OCI-LY1 (cell line): ENCODE measurements around the gene TBC1D16.

Source experiments
- H2AFZ ChIP-seq: fragments of 200-600 bp; sonication (generic), shearing (Covaris generic); 2 replicates; pipeline ENCODE4 v1.6.0; 2014; ENCODE audit warnings: antibody characterized with exemption, mild to moderate bottlenecking, low read length
- H3F3A ChIP-seq: fragments of 200-600 bp; sonication (generic), shearing (Covaris generic); 2 replicates; pipeline ENCODE4 v1.6.0; 2014; ENCODE audit warnings: mild to moderate bottlenecking, antibody characterized with exemption, low read length, moderate library complexity; ENCODE audit not compliant: insufficient read depth
- H3K27ac ChIP-seq: fragments of 200-600 bp; sonication (generic); 2 replicates; pipeline ENCODE4 v1.5.1; 2014; ENCODE audit warnings: low read length, mixed run types, mild to moderate bottlenecking, low read depth; ENCODE audit not compliant: poor library complexity, severe bottlenecking
- H3K27me3 ChIP-seq: fragments of 200-600 bp; sonication (generic); 2 replicates; pipeline ENCODE4 v1.6.0; 2014; ENCODE audit warnings: antibody characterized with exemption, mild to moderate bottlenecking, low read length, moderate library complexity; ENCODE audit not compliant: insufficient read depth
- H3K36me3 ChIP-seq: fragments of 200-600 bp; sonication (generic); 2 replicates; pipeline ENCODE4 v1.6.1; 2014; ENCODE audit warnings: mild to moderate bottlenecking, antibody characterized with exemption, low read length, moderate library complexity, mixed read lengths; ENCODE audit not compliant: insufficient read depth
- H3K4me1 ChIP-seq: fragments of 200-600 bp; sonication (generic); 2 replicates; pipeline ENCODE4 v1.5.1; 2014; ENCODE audit warnings: mild to moderate bottlenecking, low read length, moderate library complexity; ENCODE audit not compliant: insufficient read depth, severe bottlenecking
- H3K4me2 ChIP-seq: fragments of 200-600 bp; sonication (generic), shearing (Covaris generic); 2 replicates; pipeline ENCODE4 v1.6.1; 2014; ENCODE audit warnings: low read length
- H3K4me3 ChIP-seq: fragments of 200-600 bp; sonication (generic); 2 replicates; pipeline ENCODE4 v1.5.1; 2014; ENCODE audit warnings: low read length, low read depth, mild to moderate bottlenecking, mixed read lengths; ENCODE audit not compliant: poor library complexity, severe bottlenecking
- H3K79me2 ChIP-seq: fragments of 200-600 bp; shearing (Covaris generic); 2 replicates; pipeline ENCODE4 v1.6.1; 2016; ENCODE audit warnings: mixed run types, low read length, mixed read lengths; ENCODE audit not compliant: insufficient read depth
- H3K9ac ChIP-seq: fragments of 200-600 bp; sonication (generic), shearing (Covaris generic); 2 replicates; pipeline ENCODE4 v1.6.1; 2014; ENCODE audit warnings: mild to moderate bottlenecking, low read length, mixed read lengths
- H3K9me2 ChIP-seq: fragments of 200-600 bp; sonication (generic), shearing (Covaris generic); 2 replicates; pipeline ENCODE4 v1.6.1; 2014; ENCODE audit warnings: low read depth, mild to moderate bottlenecking, low read length, mixed read lengths
- H3K9me3 ChIP-seq: fragments of 200-600 bp; shearing (Covaris generic); 2 replicates; pipeline ENCODE4 v1.6.1; 2014; ENCODE audit warnings: low read length, mixed read lengths
- H4K20me1 ChIP-seq: fragments of 200-600 bp; sonication (generic), shearing (Covaris generic); 2 replicates; pipeline ENCODE4 v1.6.0; 2016; ENCODE audit warnings: mild to moderate bottlenecking, low read length; ENCODE audit not compliant: insufficient read depth
- EZH2 ChIP-seq: fragments of 200-600 bp; sonication (generic), shearing (Covaris generic); IDR thresholded peaks from 2 replicates; pipeline ENCODE4 v1.8.0; 2017; ENCODE audit warnings: borderline replicate concordance, mixed run types, mild to moderate bottlenecking, antibody characterized with exemption, low read length, moderate library complexity, mixed read lengths
- TF ChIP-seq, protein P1 (sequence below): fragments of 200-600 bp; sonication (generic), shearing (Covaris generic); IDR thresholded peaks from 2 replicates; pipeline ENCODE4 v1.5.1; 2017; ENCODE audit warnings: mild to moderate bottlenecking, antibody characterized with exemption, low read length, moderate library complexity, mixed read lengths

Gene TBC1D16

DNA sequence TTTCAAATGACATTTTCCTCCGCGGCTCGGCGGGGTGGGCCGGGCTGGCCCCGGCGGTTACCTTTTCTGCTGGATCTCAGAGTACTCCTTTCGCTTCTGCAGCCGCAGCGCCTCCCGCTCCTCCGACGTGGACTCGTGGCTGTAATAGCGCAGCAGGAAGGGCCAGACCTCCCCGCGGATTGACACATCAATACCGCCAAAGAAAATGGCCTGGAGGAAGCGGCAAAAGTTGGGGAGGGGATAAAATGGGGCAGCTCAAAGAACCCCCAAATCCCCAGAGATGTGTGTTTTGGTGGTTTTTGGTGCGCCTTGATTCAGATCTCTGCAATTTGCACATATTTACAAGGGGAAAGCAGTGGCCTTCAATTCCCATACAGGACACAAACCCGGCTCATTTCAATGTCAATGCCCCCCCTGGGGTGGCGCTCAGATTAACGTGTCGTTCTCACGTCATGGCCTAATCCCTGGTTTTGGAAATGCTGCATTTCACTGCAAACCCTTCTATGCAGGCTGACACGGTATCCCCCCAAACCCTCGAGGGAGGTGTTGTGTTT lies 85.9 kb downstream of the TBC1D16 start:
- no peaks in the 10 kb centered on the region for H3K9me3 ChIP-seq
- no peak overlapping the region for H3K4me2 ChIP-seq
- H3K4me1 ChIP-seq, result no peaks in the 10 kb centered on the region
- H3K27me3 ChIP-seq, result no peaks in the 10 kb centered on the region; the same call in 1 of the 2 replicates
- no peaks in the 10 kb centered on the region for H4K20me1 ChIP-seq
- no peaks in the 10 kb centered on the region for H3K36me3 ChIP-seq
- TF ChIP-seq, protein P1, sequence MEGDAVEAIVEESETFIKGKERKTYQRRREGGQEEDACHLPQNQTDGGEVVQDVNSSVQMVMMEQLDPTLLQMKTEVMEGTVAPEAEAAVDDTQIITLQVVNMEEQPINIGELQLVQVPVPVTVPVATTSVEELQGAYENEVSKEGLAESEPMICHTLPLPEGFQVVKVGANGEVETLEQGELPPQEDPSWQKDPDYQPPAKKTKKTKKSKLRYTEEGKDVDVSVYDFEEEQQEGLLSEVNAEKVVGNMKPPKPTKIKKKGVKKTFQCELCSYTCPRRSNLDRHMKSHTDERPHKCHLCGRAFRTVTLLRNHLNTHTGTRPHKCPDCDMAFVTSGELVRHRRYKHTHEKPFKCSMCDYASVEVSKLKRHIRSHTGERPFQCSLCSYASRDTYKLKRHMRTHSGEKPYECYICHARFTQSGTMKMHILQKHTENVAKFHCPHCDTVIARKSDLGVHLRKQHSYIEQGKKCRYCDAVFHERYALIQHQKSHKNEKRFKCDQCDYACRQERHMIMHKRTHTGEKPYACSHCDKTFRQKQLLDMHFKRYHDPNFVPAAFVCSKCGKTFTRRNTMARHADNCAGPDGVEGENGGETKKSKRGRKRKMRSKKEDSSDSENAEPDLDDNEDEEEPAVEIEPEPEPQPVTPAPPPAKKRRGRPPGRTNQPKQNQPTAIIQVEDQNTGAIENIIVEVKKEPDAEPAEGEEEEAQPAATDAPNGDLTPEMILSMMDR, result no peak
- TF ChIP-seq EZH2, result no peak
- no peak overlapping the region for H2AFZ ChIP-seq
- H3K9ac ChIP-seq, result no peak overlapping the region
- H3F3A ChIP-seq, result no peaks in the 10 kb centered on the region
- H3K79me2 ChIP-seq, result no peaks in the 10 kb centered on the region
- no peaks in the 10 kb centered on the region for H3K9me2 ChIP-seq
- H3K27ac ChIP-seq, result no peak overlapping the region
- no peak overlapping the region for H3K4me3 ChIP-seq

DNA sequence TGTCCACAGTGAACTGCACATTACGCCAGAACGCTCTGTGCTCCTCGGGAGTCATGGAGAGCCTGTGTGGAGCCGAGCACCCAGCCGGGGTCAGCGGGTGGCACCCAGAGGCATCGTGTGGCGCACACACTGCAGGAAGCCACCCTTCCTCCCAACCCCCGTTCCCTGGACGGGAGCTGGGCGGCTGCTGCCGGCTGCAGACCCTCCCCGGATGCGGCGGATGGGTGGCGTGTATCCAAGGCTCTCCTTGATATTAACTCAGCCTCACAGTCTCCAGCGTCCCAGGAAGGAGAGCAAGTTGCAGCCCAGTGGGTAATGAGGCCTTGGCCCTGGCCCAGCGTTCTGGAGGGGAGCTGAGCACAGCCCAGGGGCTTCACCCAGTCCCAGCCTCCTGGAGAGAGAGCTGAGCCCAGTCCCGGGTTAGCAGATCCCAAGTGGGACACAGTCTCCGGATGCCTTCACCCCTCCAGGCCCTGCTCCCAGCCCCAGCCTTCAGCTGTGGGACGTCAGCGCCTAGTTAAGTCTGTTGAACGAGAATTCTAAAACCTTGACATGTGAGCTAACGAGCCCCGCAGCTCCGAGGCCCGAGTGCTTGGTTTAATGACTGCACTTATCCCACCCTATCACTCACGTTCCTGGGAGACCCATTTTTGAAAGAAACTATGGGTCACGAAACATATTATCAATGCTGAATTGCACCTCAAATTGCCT lies 86.6 kb downstream of the TBC1D16 start:
- H3K27ac ChIP-seq, result no peak overlapping the region
- H3K79me2 ChIP-seq, result no peaks in the 10 kb centered on the region
- no peak overlapping the region for H3K4me2 ChIP-seq
- H3K9me2 ChIP-seq, result no peaks in the 10 kb centered on the region
- H3K4me1 ChIP-seq, result no peaks in the 10 kb centered on the region
- no peaks in the 10 kb centered on the region for H3F3A ChIP-seq
- H3K4me3 ChIP-seq, result no peak overlapping the region
- no peaks in the 10 kb centered on the region for H4K20me1 ChIP-seq
- H2AFZ ChIP-seq, result no peak overlapping the region
- H3K9ac ChIP-seq, result no peak overlapping the region
- no peak for TF ChIP-seq EZH2
- TF ChIP-seq, protein P1, result no peak
- H3K9me3 ChIP-seq, result no peaks in the 10 kb centered on the region
- no peaks in the 10 kb centered on the region; the same call in 1 of the 2 replicates for H3K27me3 ChIP-seq
- no peaks in the 10 kb centered on the region for H3K36me3 ChIP-seq

DNA sequence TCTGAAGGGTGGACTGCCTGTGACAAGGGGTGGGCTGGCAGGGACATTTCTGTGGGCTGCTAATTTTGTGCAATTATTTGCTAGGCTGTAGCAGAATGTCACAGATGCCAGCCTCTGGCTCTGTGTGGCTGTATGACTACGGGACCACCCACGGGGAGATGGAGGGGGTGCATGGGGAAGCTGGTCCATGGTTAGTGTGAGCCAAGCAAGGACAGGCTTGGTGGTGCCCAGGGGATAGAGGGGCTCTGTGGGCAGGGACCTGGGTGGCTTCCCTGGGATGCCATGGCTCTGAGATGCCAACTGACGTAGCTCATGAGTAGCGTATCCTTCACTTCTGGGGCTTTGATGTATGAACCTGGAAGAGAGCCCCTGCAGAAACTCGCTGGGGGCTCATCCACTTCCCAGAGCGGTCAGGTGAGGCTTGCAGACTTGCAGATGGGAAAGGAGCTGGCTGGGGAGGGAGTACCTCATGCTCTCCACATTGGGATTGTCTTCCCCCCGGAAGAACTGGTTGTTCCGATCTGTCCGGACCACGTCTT lies 87.2 kb downstream of the TBC1D16 start:
- no peaks in the 10 kb centered on the region for H3F3A ChIP-seq
- no peak overlapping the region for H3K27ac ChIP-seq
- no peak overlapping the region for H3K4me3 ChIP-seq
- H3K9me2 ChIP-seq, result no peaks in the 10 kb centered on the region
- H3K79me2 ChIP-seq, result no peaks in the 10 kb centered on the region
- H2AFZ ChIP-seq, result no peak overlapping the region
- TF ChIP-seq, protein P1, result no peak
- H4K20me1 ChIP-seq, result no peaks in the 10 kb centered on the region
- no peak overlapping the region for H3K9ac ChIP-seq
- no peaks in the 10 kb centered on the region for H3K36me3 ChIP-seq
- H3K27me3 ChIP-seq, result no peaks in the 10 kb centered on the region; the same call in none of the 2 replicates
- H3K9me3 ChIP-seq, result no peaks in the 10 kb centered on the region
- no peak overlapping the region for H3K4me2 ChIP-seq
- no peaks in the 10 kb centered on the region for H3K4me1 ChIP-seq
